BJ (cell line): ENCODE results near the gene FAM131A. TPM values are rescaled to one million over a fixed set of nuclear protein-coding genes. Genes with fewer than 3 reads are reported as not detected.
A peak's percentile ranks its signal among the peaks of the same experiment; 100 is the strongest.

Experiments used
- CTCF ChIA-PET: fragments of 350-600 bp; formaldehyde crosslinking; extraction: SDS; loops from one replicate; lab custom pipeline; 2021; ENCODE audit warnings: antibody characterized with exemption, inconsistent platforms; lab: Yijun Ruan, JAX
- POLR2A ChIA-PET: fragments of 300-600 bp; sonication (Branson Sonifier 250); formaldehyde crosslinking; extraction: SDS; loops from one replicate; lab custom pipeline; 2021; ENCODE audit warnings: antibody characterized with exemption; lab: Charles Lee
- DNase-seq: peaks from one replicate; pipeline ENCODE4 v3.0.0-alpha.2; 2011; ENCODE audit warnings: low read depth
- H3K27me3 ChIP-seq: 2 replicates; pipeline ENCODE4 v1.6.0; 2011; ENCODE audit warnings: low read length; ENCODE audit not compliant: control insufficient read depth, insufficient read depth
- H3K36me3 ChIP-seq: 2 replicates; pipeline ENCODE4 v1.5.1; 2011; ENCODE audit warnings: low read length; ENCODE audit not compliant: control insufficient read depth, insufficient read depth
- H3K4me3 ChIP-seq: 2 replicates; pipeline ENCODE4 v1.5.1; 2011; ENCODE audit warnings: low read depth, mild to moderate bottlenecking, control low read depth, low read length
- CTCF ChIP-seq: IDR thresholded peaks from 2 replicates; pipeline ENCODE4 v1.5.1; 2011; ENCODE audit warnings: low read depth, mild to moderate bottlenecking, control low read depth, inconsistent platforms, low read length, moderate library complexity; ENCODE audit not compliant: insufficient read depth
- polyA plus RNA-seq: library from polyadenylated mRNA; depleted of rRNA; stranded (reverse); fragments of >200 nt; gene quantifications from 2 replicates; pipeline ENCODE4 v1.2.3, GENCODE V29; 2011

FAM131A gene
- polyA plus RNA-seq, 1 experiment = 9.3 TPM

- no peak for TF ChIP-seq CTCF
- Histone ChIP-seq H3K27me3 (peaks cover 3% of the 10 kb centered on the region; the same call in 1 of the 2 replicates), H3K36me3 (no peaks in the 10 kb centered on the region), H3K4me3 (no peak overlapping the region)
- ChIA-PET CTCF (interaction anchor here (3.3 kb wide), 1 partner anchor 64 kb away, joined by 13 read pairs; no protein-coding TSS in a partner anchor), POLR2A (no interaction called here)
- no peak for DNase-seq
Measured at GRCh38 chr3:184291738-184292445, 45.5 kb upstream of the FAM131A start.

- Histone ChIP-seq H3K4me3 (no peak overlapping the region), H3K27me3 (peaks cover 3% of the 10 kb centered on the region; the same call in 1 of the 2 replicates), H3K36me3 (no peaks in the 10 kb centered on the region)
- CTCF ChIA-PET = interaction anchor here (0.6 to 1.5 kb wide), 2 partner anchors 10 to 76 kb away, joined by 3 read pairs; no protein-coding TSS in a partner anchor
- no peak for TF ChIP-seq CTCF
- DNase-seq = no peak
- POLR2A ChIA-PET = no interaction called here
Measured at GRCh38 chr3:184295771-184296170, 41.6 kb upstream of the FAM131A start.

- POLR2A ChIA-PET = no interaction called here
- TF ChIP-seq CTCF = no peak
- peaks cover 4% of the 10 kb centered on the region; the same call in 1 of the 2 replicates for H3K36me3 ChIP-seq
- CTCF ChIA-PET = interaction anchor here (0.6 kb wide), 1 partner anchor 11 kb away, joined by 3 read pairs; no protein-coding TSS in a partner anchor
- peaks cover 3% of the 10 kb centered on the region; the same call in 1 of the 2 replicates for H3K27me3 ChIP-seq
- H3K4me3 ChIP-seq = no peak overlapping the region
- no peak for DNase-seq
Measured at GRCh38 chr3:184296616-184297015, 40.8 kb upstream of the FAM131A start.

GRCh38 chr3:184298759-184299487 lies 38.5 kb upstream of the FAM131A start, which contains the start of gene PSMD2:
Gene PSMD2 (plus strand): TSS chr3:184299241. CDS start chr3:184299267, 26 bp downstream.
- TF ChIP-seq CTCF = no peak
- Histone ChIP-seq H3K36me3 (peaks cover 19% of the 10 kb centered on the region), H3K4me3 (peak within 1 kb of the TSS; percentile 87), H3K27me3 (0 out of 2 replicates have a peak, but pooled peaks cover 1% of the 10 kb centered on the region)
- CTCF ChIA-PET = no interaction called here
- peak; percentile 65 for DNase-seq
- POLR2A ChIA-PET = interaction anchor here (0.6 kb wide), 1 partner anchor 41 kb away, joined by 14 read pairs; no protein-coding TSS in a partner anchor
